GM12892 (cell line): Measurements from ENCODE around the gene NFYC.

Experiments
- POLR2A ChIP-seq: IDR thresholded peaks from 2 replicates; pipeline ENCODE4 v1.6.1; 2011; ENCODE audit warnings: low read depth, low read length, control low read depth
- TAF1 ChIP-seq: IDR thresholded peaks from 2 replicates; pipeline ENCODE4 v1.6.1; 2011; ENCODE audit warnings: low read depth, mild to moderate bottlenecking, control low read depth, low read length, borderline replicate concordance

- TF ChIP-seq TAF1 (no peak), POLR2A (no peak)
Measured at GRCh38 chr1:40673452-40673851, 18.1 kb upstream of the NFYC start.
